GM10248 (cell line): Measurements from ENCODE around the gene DNAI1.

Source experiments
- CTCF ChIA-PET: fragments of 300-600 bp; sonication (Branson Sonifier 250); formaldehyde crosslinking; extraction: SDS; loops from one replicate; lab custom pipeline; 2021; ENCODE audit warnings: antibody characterized with exemption; lab: Yijun Ruan, JAX
- POLR2A ChIA-PET: fragments of 350-650 bp; sonication (Branson Sonifier 250); formaldehyde crosslinking; extraction: SDS; loops from one replicate; lab custom pipeline; 2020; ENCODE audit warnings: antibody characterized with exemption; lab: Yijun Ruan, JAX
- DNase-seq: peaks from one replicate; pipeline ENCODE4 v3.0.0; 2012; ENCODE audit errors: extremely low spot score
- CTCF ChIP-seq: IDR thresholded peaks from 2 replicates; pipeline ENCODE4 v1.5.1; 2012; ENCODE audit warnings: mild to moderate bottlenecking, low read depth; ENCODE audit errors: extremely low read depth, missing control alignments, control extremely low read depth

Gene DNAI1

GRCh38 chr9:34446468-34446891 lies 12.1 kb upstream of the DNAI1 start:
- ChIA-PET POLR2A (no interaction called here), CTCF (interaction anchor here (0.8 to 3.5 kb wide), 14 partner anchors 8 to 256 kb away, joined by 3 to 9 read pairs (median 4); partner anchors contain the start of genes DNAI1 and FAM219A)
- no peak for TF ChIP-seq CTCF
- no peak for DNase-seq

GRCh38 chr9:34446951-34447350 lies 11.7 kb upstream of the DNAI1 start:
- ChIA-PET POLR2A (no interaction called here), CTCF (interaction anchor here (0.8 to 3.5 kb wide), 15 partner anchors 9 to 256 kb away, joined by 3 to 9 read pairs (median 4); partner anchors contain the start of genes DNAI1 and FAM219A)
- DNase-seq = no peak
- TF ChIP-seq CTCF = no peak

- CTCF ChIA-PET = interaction anchor here (1.0 to 1.9 kb wide), 8 partner anchors 11 to 152 kb away, joined by 4 to 7 read pairs (median 4); no protein-coding TSS in a partner anchor
Measured at GRCh38 chr9:34450644-34451043, 8.0 kb upstream of the DNAI1 start.

GRCh38 chr9:34451135-34451534 lies 7.5 kb upstream of the DNAI1 start:
- ChIA-PET POLR2A (no interaction called here), CTCF (interaction anchor here (0.7 to 1.9 kb wide), 11 partner anchors 9 to 151 kb away, joined by 3 to 7 read pairs (median 4); no protein-coding TSS in a partner anchor)
- TF ChIP-seq CTCF = no peak
- no peak for DNase-seq

More at GRCh38 chr9:34450644-34451043, 8.0 kb upstream of the DNAI1 start:
- TF ChIP-seq CTCF = no peak
- DNase-seq = no peak
- POLR2A ChIA-PET = no interaction called here

- CTCF ChIA-PET = interaction anchor here (0.7 to 1.9 kb wide), 11 partner anchors 8 to 151 kb away, joined by 3 to 7 read pairs (median 4); no protein-coding TSS in a partner anchor
- POLR2A ChIA-PET = no interaction called here
- peak; percentile 29 for DNase-seq
- no peak for TF ChIP-seq CTCF
Measured at GRCh38 chr9:34451545-34451944, 7.1 kb upstream of the DNAI1 start.

- no peak for DNase-seq
- no peak for TF ChIP-seq CTCF
- ChIA-PET POLR2A (no interaction called here), CTCF (interaction anchor here (1.6 to 1.9 kb wide), 2 partner anchors 9 to 49 kb away, joined by 3 to 6 read pairs; no protein-coding TSS in a partner anchor)
Measured at GRCh38 chr9:34452568-34452967, 6.0 kb upstream of the DNAI1 start.
